Measurements from ENCODE around the gene CTAG1B. TPM values are rescaled to one million over a fixed set of nuclear protein-coding genes. Genes with fewer than 3 reads are reported as not detected.
"Not testable (repeated sequence)": the region's sequence is repeated elsewhere in the genome, so short reads cannot be mapped to it uniquely, and the experiment has no call there.

The CTAG1B gene
- total and polyA plus RNA-seq, 2 experiments from 2014 or later, result not detected

DNA sequence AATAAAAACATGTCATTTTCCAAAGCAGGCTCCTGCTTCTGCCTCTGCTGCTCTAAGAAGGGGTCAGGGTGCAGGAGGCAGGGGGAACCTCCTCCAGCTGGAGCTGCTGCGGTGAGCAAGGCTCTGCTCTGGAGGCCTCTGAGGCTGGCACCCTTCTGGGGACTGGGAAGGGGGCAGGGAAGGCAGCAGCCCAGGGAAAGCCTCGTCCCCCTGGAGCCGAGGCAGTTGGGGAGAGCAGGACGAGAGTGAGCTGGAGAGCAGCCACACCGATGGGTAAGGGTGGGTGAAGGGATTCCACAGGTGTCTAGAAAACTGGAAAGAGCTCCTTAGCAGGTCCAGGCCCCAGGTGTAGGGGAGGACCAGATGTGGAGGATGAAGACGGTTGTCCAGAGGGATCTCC lies 36.3 kb upstream of the CTAG1B start (continued):
- TF ChIP-seq REST (IDR thresholded peaks at IDR 0.05; ENCODE audit: unreplicated experiment), result no peak

GRCh38 chrX:154654925-154655324 lies 35.8 kb upstream of the CTAG1B start:
- Histone ChIP-seq H3K4me3 (no peak overlapping the region), H3K4me1 (ENCODE audit: insufficient read depth) (no peaks in the 10 kb centered on the region), H3K79me2 (replicated peaks; ENCODE audit: insufficient read depth) (no peaks in the 10 kb centered on the region), H3K27ac (ENCODE audit: low read depth) (no peak overlapping the region), H3K9me2 (ENCODE audit: insufficient read depth) (no peaks in the 10 kb centered on the region), H2AFZ (no peak overlapping the region), H4K20me1 (replicated peaks; ENCODE audit: insufficient read depth) (no peaks in the 10 kb centered on the region), H3F3A (replicated peaks; ENCODE audit: low read depth) (no peaks in the 10 kb centered on the region), H3K27me3 (ENCODE audit: insufficient read depth) (no peaks in the 10 kb centered on the region), H3K4me2 (no peak overlapping the region), H3K36me3 (ENCODE audit: insufficient read depth) (no peaks in the 10 kb centered on the region)
- no peak for DNase-seq (ENCODE audit: low spot score)
- no peak overlapping the region for H3K27ac Mint-ChIP-seq
- no peaks in the 10 kb centered on the region for H3K9me3 Mint-ChIP-seq
- H3K4me1 Mint-ChIP-seq, result no peaks in the 10 kb centered on the region
- TF ChIP-seq ZNF114 (CRISPR knock-in tag; IDR thresholded peaks at IDR 0.05) (no peak), STAT1 (IDR thresholded peaks at IDR 0.05; ENCODE audit: unreplicated experiment) (no peak), JUNB (IDR thresholded peaks at IDR 0.05; ENCODE audit: unreplicated experiment) (no peak), EZH2 (IDR thresholded peaks at IDR 0.05; ENCODE audit: low read depth, unreplicated experiment) (no peak), CREB1 (CRISPR knock-in tag; IDR thresholded peaks at IDR 0.05; ENCODE audit: low read depth) (no peak)
- ATAC-seq, result no peak
- no peak overlapping the region for H3K4me3 Mint-ChIP-seq
- H3K36me3 Mint-ChIP-seq (ENCODE audit: low read depth), result no peaks in the 10 kb centered on the region
- peaks cover 3% of the 10 kb centered on the region for H3K27me3 Mint-ChIP-seq (ENCODE audit: insufficient read depth, low read depth, poor library complexity)

DNA sequence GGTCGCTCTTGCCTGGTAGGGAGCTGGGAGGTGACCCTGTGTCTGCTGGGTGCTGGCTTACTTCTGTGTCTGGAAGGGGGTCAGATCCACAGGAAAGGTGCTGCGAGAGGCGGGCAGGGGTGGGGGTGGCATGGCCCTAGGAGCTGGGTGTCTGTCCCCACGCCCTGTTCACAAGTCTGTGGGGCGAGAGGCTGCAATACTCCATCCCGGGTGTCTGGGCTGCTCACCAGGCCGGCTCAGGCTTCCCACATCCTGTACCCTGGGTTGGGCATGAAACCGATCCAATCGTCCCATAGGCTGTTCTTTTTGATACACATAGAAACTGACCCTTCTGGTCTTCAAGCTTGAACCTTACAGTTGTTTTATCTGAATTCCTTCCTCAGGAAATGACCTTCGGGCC lies 35.3 kb upstream of the CTAG1B start:
- H3K4me2 ChIP-seq, result no peak overlapping the region
- DNase-seq (ENCODE audit: low spot score), result no peak
- H2AFZ ChIP-seq, result no peak overlapping the region

GRCh38 chrX:154653413-154653812 lies 34.3 kb upstream of the CTAG1B start, which contains the start of gene CTAG2:
Gene CTAG2, minus strand, starts transcription at chrX:154653579. Its CDS starts 64 bp downstream, at chrX:154653515.
- H3K27ac Mint-ChIP-seq; H3K4me3 Mint-ChIP-seq; H3K36me3 Mint-ChIP-seq (ENCODE audit: low read depth); H4K20me1 ChIP-seq (replicated peaks; ENCODE audit: insufficient read depth); H3K4me1 ChIP-seq (ENCODE audit: insufficient read depth); ATAC-seq; H3K27ac ChIP-seq (ENCODE audit: low read depth); H3K36me3 ChIP-seq (ENCODE audit: insufficient read depth); H3K9me2 ChIP-seq (ENCODE audit: insufficient read depth); H3K9me3 Mint-ChIP-seq; H3K27me3 ChIP-seq (ENCODE audit: insufficient read depth); H3K4me3 ChIP-seq; H3K79me2 ChIP-seq (replicated peaks; ENCODE audit: insufficient read depth); H2AFZ ChIP-seq; DNase-seq (ENCODE audit: low spot score); H3F3A ChIP-seq (replicated peaks; ENCODE audit: low read depth); H3K4me1 Mint-ChIP-seq; H3K27me3 Mint-ChIP-seq (ENCODE audit: insufficient read depth, low read depth, poor library complexity); H3K4me2 ChIP-seq: not testable (repeated sequence)

More for the DNA sequence above, 35.3 kb upstream of the CTAG1B start:
- Mint-ChIP-seq H3K9me3 (no peaks in the 10 kb centered on the region), H3K36me3 (ENCODE audit: low read depth) (no peaks in the 10 kb centered on the region), H3K4me3 (no peak overlapping the region), H3K4me1 (no peaks in the 10 kb centered on the region), H3K27ac (no peak overlapping the region), H3K27me3 (ENCODE audit: insufficient read depth, low read depth, poor library complexity) (peaks cover 3% of the 10 kb centered on the region)
- Histone ChIP-seq H4K20me1 (replicated peaks; ENCODE audit: insufficient read depth) (no peaks in the 10 kb centered on the region), H3K27ac (ENCODE audit: low read depth) (no peak overlapping the region), H3K4me1 (ENCODE audit: insufficient read depth) (no peaks in the 10 kb centered on the region), H3K9me2 (ENCODE audit: insufficient read depth) (no peaks in the 10 kb centered on the region), H3K36me3 (ENCODE audit: insufficient read depth) (no peaks in the 10 kb centered on the region), H3K27me3 (ENCODE audit: insufficient read depth) (no peaks in the 10 kb centered on the region), H3K4me3 (no peak overlapping the region), H3K79me2 (replicated peaks; ENCODE audit: insufficient read depth) (no peaks in the 10 kb centered on the region), H3F3A (replicated peaks; ENCODE audit: low read depth) (no peaks in the 10 kb centered on the region)
- ATAC-seq, result no peak
- no peak for TF ChIP-seq EZH2phosphoT487 (IDR thresholded peaks at IDR 0.05; ENCODE audit: unreplicated experiment)

Data from GM23338 (cell line).